Omental fat pad (tissue), 4 donors: ENCODE measurements around the gene MRO. TPM values are rescaled to one million over a fixed set of nuclear protein-coding genes. Genes with fewer than 3 reads are reported as not detected.

ENCODE experiments used
- ATAC-seq: fragments of 150-250 bp; one replicate; pipeline ENCODE4 v1.9.1; 2016; ENCODE audit warnings: mild to moderate bottlenecking, moderate library complexity; ENCODE audit not compliant: low FRiP score
- DNase-seq: peaks from one replicate; pipeline ENCODE4 v3.0.0-alpha.2; 2019; ENCODE audit warnings: low spot score
- CTCF ChIP-seq, 3 donors: fragments of 450-650 bp; IDR thresholded peaks; one replicate each; pipeline ENCODE4 v1.5.1; 2016 to 2017; ENCODE audit warnings: antibody characterized with exemption in 3 of 3, mild to moderate bottlenecking in 3 of 3, moderate library complexity in 2 of 3
- total RNA-seq, 4 donors: library from RNA; depleted of rRNA; stranded (reverse); fragments of >200 nt; gene quantifications; one replicate each; pipeline ENCODE4 v1.1.0, GENCODE V29; 2016

Gene MRO
- total RNA-seq: 1 to 10 TPM; 1.1 to 3.5 (median 2.3) TPM

- peak in 2 of 3 donors; percentile 36 to 71 for TF ChIP-seq CTCF (IDR thresholded peaks at IDR 0.05)
Measured at GRCh38 chr18:50819728-50820378, at the start of gene MRO. TSS of gene MRO (minus strand) at chr18:50820016. CDS start at chr18:50809400, 10,616 bp downstream.

GRCh38 chr18:50869150-50869549 lies 49.3 kb upstream of the MRO start:
- DNase-seq: no peak
- no peak for TF ChIP-seq CTCF (IDR thresholded peaks at IDR 0.05)
- no peak for ATAC-seq

More at GRCh38 chr18:50819728-50820378, at the start of gene MRO:
- peak; percentile 68 for DNase-seq
- ATAC-seq: peak; percentile 97

- no peak for DNase-seq
- no peak for ATAC-seq
Measured at GRCh38 chr18:50866765-50867164, 46.9 kb upstream of the MRO start.

GRCh38 chr18:50863840-50864375 lies 44.1 kb upstream of the MRO start:
- DNase-seq (no peak), ATAC-seq (no peak)
- no peak for TF ChIP-seq CTCF (IDR thresholded peaks at IDR 0.05)

More at GRCh38 chr18:50866765-50867164, 46.9 kb upstream of the MRO start:
- TF ChIP-seq CTCF (IDR thresholded peaks at IDR 0.05): no peak

GRCh38 chr18:50862401-50862800 lies 42.6 kb upstream of the MRO start:
- ATAC-seq (no peak), DNase-seq (no peak)
- no peak for TF ChIP-seq CTCF (IDR thresholded peaks at IDR 0.05)

- ATAC-seq (no peak), DNase-seq (no peak)
- no peak for TF ChIP-seq CTCF (IDR thresholded peaks at IDR 0.05)
Measured at GRCh38 chr18:50861617-50862016, 41.8 kb upstream of the MRO start.
